HCT116 (cell line): ENCODE data around the gene CCDC157. TPM values are rescaled to one million over a fixed set of nuclear protein-coding genes. Genes with fewer than 3 reads are reported as not detected.

Experiments
- ATAC-seq: fragments of 200-7000 bp; cut with Tn5 transposase; 2 replicates; pipeline ENCODE4 v1.9.1; 2020; ENCODE audit warnings: mild to moderate bottlenecking, moderate library complexity
- BruUV-seq: library from RNA; stranded (reverse); fragments of 400-500 nt; replicated peaks from 2 replicates; lab custom pipeline; 2021; lab: Mats Ljungman, UMichigan
- CTCF ChIA-PET: fragments of 300-600 bp; sonication (Branson Sonifier 250); formaldehyde crosslinking; loops from one replicate; lab custom pipeline; 2021; ENCODE audit warnings: antibody characterized with exemption; lab: Charles Lee
- POLR2A ChIA-PET: fragments of 300-600, 350-600 bp; sonication (Branson Sonifier 250); formaldehyde crosslinking; loops from one replicate; lab custom pipeline; 2021; ENCODE audit warnings: antibody characterized with exemption; lab: Charles Lee
- RAD21 ChIA-PET, 2 experiments: fragments of 300-600 bp; sonication (Branson Sonifier 250); formaldehyde crosslinking; loops; one replicate each; lab custom pipeline; 2023; ENCODE audit warnings: low total read pairs in 2 of 2; ENCODE audit not compliant: uncharacterized antibody in 2 of 2, unreplicated experiment in 2 of 2, low non-redundant PET in 1 of 2; lab: Charles Lee
- DNase-seq: peaks from one replicate; pipeline ENCODE4 v3.0.0-alpha.2; 2010; ENCODE audit warnings: low read depth, low spot score
- H2AFZ ChIP-seq: fragments of 200-600 bp; shearing (Covaris generic), sonication (generic); 2 replicates; pipeline ENCODE4 v1.6.1; 2017; ENCODE audit warnings: low read depth, mixed run types, mixed read lengths, antibody characterized with exemption, low read length; ENCODE audit not compliant: poor library complexity, severe bottlenecking
- H3K27ac ChIP-seq: 2 replicates; pipeline ENCODE4 v1.5.1; 2012; ENCODE audit warnings: low read depth, low read length
- H3K27me3 ChIP-seq: fragments of 200-600 bp; sonication (generic); 2 replicates; pipeline ENCODE4 v1.6.1; 2016; ENCODE audit warnings: mixed run types, low read length, mixed read lengths; ENCODE audit not compliant: insufficient read depth
- H3K36me3 ChIP-seq, 2 experiments: fragments of 200-500 bp in 1 of 2; fragments of 200-600 bp in 1 of 2; sonication (Bioruptor generic) in 1 of 2; sonication (generic) in 1 of 2; 2 replicates each; pipeline versions ENCODE4 v1.5.1 to v1.6.1; 2014 to 2016; ENCODE audit warnings: low read length in 2 of 2, inconsistent platforms in 1 of 2, mixed read lengths in 1 of 2, mixed run types in 1 of 2; ENCODE audit not compliant: insufficient read depth in 2 of 2, control insufficient read depth in 1 of 2
- H3K4me1 ChIP-seq, 2 experiments: fragments of 200-600 bp in 1 of 2; sonication (generic) in 1 of 2; 2 replicates each; pipeline versions ENCODE4 v1.5.1 to v1.6.1; 2012 to 2017; ENCODE audit warnings: low read length in 2 of 2, inconsistent platforms in 1 of 2, mild to moderate bottlenecking in 1 of 2, mixed read lengths in 1 of 2, mixed run types in 1 of 2, moderate library complexity in 1 of 2; ENCODE audit not compliant: insufficient read depth in 2 of 2, control insufficient read depth in 1 of 2
- H3K4me2 ChIP-seq: fragments of 200-600 bp; sonication (generic); 2 replicates; pipeline ENCODE4 v1.6.1; 2017; ENCODE audit warnings: mixed run types, low read length, mixed read lengths
- H3K4me3 ChIP-seq, 2 experiments: fragments of 200-600 bp in 1 of 2; sonication (generic) in 1 of 2; replicated peaks in 1 of 2; 2 replicates each; pipeline ENCODE4 v1.5.1; 2011 to 2016; ENCODE audit warnings: low read length in 2 of 2, control low read depth in 1 of 2, low read depth in 1 of 2, mild to moderate bottlenecking in 1 of 2, mixed read lengths in 1 of 2, mixed run types in 1 of 2
- H3K79me2 ChIP-seq: fragments of 200-600 bp; sonication (generic); 2 replicates; pipeline ENCODE4 v1.6.1; 2017; ENCODE audit warnings: mild to moderate bottlenecking, mixed run types, low read length, moderate library complexity, mixed read lengths; ENCODE audit not compliant: insufficient read depth
- H3K9ac ChIP-seq: fragments of 200-600 bp; sonication (generic); 2 replicates; pipeline ENCODE4 v1.6.1; 2016; ENCODE audit warnings: low read length, mixed read lengths
- H3K9me2 ChIP-seq: fragments of 200-600 bp; sonication (generic), shearing (Covaris generic); 2 replicates; pipeline ENCODE4 v1.6.1; 2017; ENCODE audit warnings: mixed run types, mild to moderate bottlenecking, moderate library complexity; ENCODE audit not compliant: insufficient read depth
- H3K9me3 ChIP-seq, 2 experiments: fragments of 200-500 bp in 1 of 2; fragments of 200-600 bp in 1 of 2; sonication (Bioruptor generic) in 1 of 2; sonication (generic) in 1 of 2; 2 replicates each; pipeline ENCODE4 v1.6.1; 2014 to 2017; ENCODE audit warnings: low read length in 2 of 2, mixed read lengths in 2 of 2, inconsistent platforms in 1 of 2, low read depth in 1 of 2, mild to moderate bottlenecking in 1 of 2, mixed run types in 1 of 2, moderate library complexity in 1 of 2; ENCODE audit not compliant: control insufficient read depth in 1 of 2, insufficient read depth in 1 of 2
- H4K20me1 ChIP-seq: fragments of 200-600 bp; sonication (generic), shearing (Covaris generic); 2 replicates; pipeline ENCODE4 v1.6.1; 2017; ENCODE audit warnings: mixed run types, mild to moderate bottlenecking, moderate library complexity; ENCODE audit not compliant: insufficient read depth
- ATF3 ChIP-seq: IDR thresholded peaks from 2 replicates; pipeline ENCODE4 v1.6.1; 2012
- CBX3 ChIP-seq: IDR thresholded peaks from 2 replicates; pipeline ENCODE4 v1.6.1; 2012; ENCODE audit warnings: low read depth
- CEBPB ChIP-seq: IDR thresholded peaks from 2 replicates; pipeline ENCODE4 v1.6.1; 2012; ENCODE audit warnings: low read depth
- CTCF ChIP-seq, 3 experiments: fragments of 200-600 bp in 1 of 3; sonication (generic) in 1 of 3; IDR thresholded peaks in 2 of 3; conservative IDR thresholded peaks in 1 of 3; 2 replicates each; pipeline ENCODE4 v1.5.1; 2012 to 2017; ENCODE audit warnings: low read depth in 2 of 3, low read length in 2 of 3, antibody characterized with exemption in 1 of 3, borderline replicate concordance in 1 of 3, control low read depth in 1 of 3, mild to moderate bottlenecking in 1 of 3, mixed read lengths in 1 of 3, mixed run types in 1 of 3, moderate library complexity in 1 of 3; ENCODE audit not compliant: insufficient read depth in 1 of 3
- EGR1 ChIP-seq: IDR thresholded peaks from 2 replicates; pipeline ENCODE4 v1.6.1; 2012; ENCODE audit warnings: low read depth
- ELF1 ChIP-seq: IDR thresholded peaks from 2 replicates; pipeline ENCODE4 v1.6.1; 2012; ENCODE audit warnings: low read depth, borderline replicate concordance
- EZH2 ChIP-seq: fragments of 200-600 bp; sonication (generic); IDR thresholded peaks from 2 replicates; pipeline ENCODE4 v1.6.1; 2017; ENCODE audit warnings: antibody characterized with exemption, mixed run types
- EZH2phosphoT487 ChIP-seq: fragments of 200-600 bp; IDR thresholded peaks from 2 replicates; pipeline ENCODE4 v1.6.1; 2018; ENCODE audit warnings: antibody characterized with exemption, borderline replicate concordance
- FOSL1 ChIP-seq: IDR thresholded peaks from 2 replicates; pipeline ENCODE4 v1.6.1; 2012; ENCODE audit warnings: low read depth
- JUND ChIP-seq: IDR thresholded peaks from 2 replicates; pipeline ENCODE4 v1.6.1; 2012
- SIN3A ChIP-seq: IDR thresholded peaks from 2 replicates; pipeline ENCODE4 v1.6.1; 2012; ENCODE audit warnings: low read depth
- TCF7L2 ChIP-seq: IDR thresholded peaks from 2 replicates; pipeline ENCODE4 v1.7.0; 2011; ENCODE audit warnings: borderline replicate concordance, inconsistent platforms; ENCODE audit not compliant: insufficient read depth, insufficient read length; ENCODE audit errors: extremely low read depth
- ZBTB33 ChIP-seq: IDR thresholded peaks from 2 replicates; pipeline ENCODE4 v1.6.1; 2011; ENCODE audit warnings: mild to moderate bottlenecking, low read length, moderate library complexity; ENCODE audit not compliant: insufficient replicate concordance; ENCODE audit errors: extremely low read depth
- ZFX ChIP-seq: fragments of 450-650 bp; IDR thresholded peaks from 2 replicates; pipeline ENCODE4 v1.6.1; 2017
- intact Hi-C: fragments of 100-400 bp; cut with micrococcal nuclease; formaldehyde crosslinking; loops from 2 replicates; pipeline ENCODE4 v1.10.0; 2022
- total RNA-seq: library from RNA; stranded (reverse); gene quantifications from one replicate; pipeline ENCODE4 v1.2.1, GENCODE V29; 2021; ENCODE audit not compliant: unreplicated experiment

CCDC157 gene
- total RNA-seq, 1 experiment from 2014 or later = 2.1 TPM

GRCh38 chr22:30315962-30316576 is 40.7 kb upstream of the CCDC157 start:
- H3K4me1 ChIP-seq = peaks cover 30 to 49% of the 10 kb centered on the region in 2 experiments
- TF ChIP-seq ATF3 (no peak), EZH2 (no peak), CTCF (IDR thresholded peaks at IDR 0.05 in 2 of 3, conservative IDR thresholded peaks at IDR 0.05 in 1 of 3; ENCODE audit: borderline replicate concordance in 1 of 3, insufficient read depth in 1 of 3, low read depth in 2 of 3, low read length in 2 of 3) (no peak), EZH2phosphoT487 (no peak), EGR1 (no peak)
- BruUV-seq = no TSS peak
- H3K9me2 ChIP-seq = no peaks in the 10 kb centered on the region
- H3K79me2 ChIP-seq = peaks cover 8% of the 10 kb centered on the region; the same call in 1 of the 2 replicates
- DNase-seq = no peak
- no peaks in the 10 kb centered on the region for H3K36me3 ChIP-seq
- ChIA-PET CTCF (no interaction called here), POLR2A (no interaction called here), RAD21 (no interaction called here)
- no peak overlapping the region for H3K27ac ChIP-seq
- H3K4me3 ChIP-seq = no peak overlapping the region
- H3K9ac ChIP-seq = no peak overlapping the region
- H2AFZ ChIP-seq = no peak overlapping the region
- H3K27me3 ChIP-seq = no peaks in the 10 kb centered on the region
- no peaks in the 10 kb centered on the region for H4K20me1 ChIP-seq
- intact Hi-C loops = no loop called here
- no peak for ATAC-seq
- no peaks in the 10 kb centered on the region for H3K9me3 ChIP-seq
- H3K4me2 ChIP-seq = no peak overlapping the region

- no peak overlapping the region for H3K27ac ChIP-seq
- no peaks in the 10 kb centered on the region for H4K20me1 ChIP-seq
- ChIA-PET POLR2A (interaction anchor here (0.9 to 1.0 kb wide), 2 partner anchors 9 to 85 kb away, joined by 3 read pairs; partner anchors contain the start of gene TBC1D10A), RAD21 (no interaction called here), CTCF (no interaction called here)
- ATAC-seq (no peak), DNase-seq (no peak)
- BruUV-seq = no TSS peak
- no peaks in the 10 kb centered on the region for H3K36me3 ChIP-seq
- H3K27me3 ChIP-seq = no peaks in the 10 kb centered on the region
- peaks cover 6% of the 10 kb centered on the region; the same call in 1 of the 2 replicates for H3K79me2 ChIP-seq
- H3K4me1 ChIP-seq = peaks cover 13 to 32% of the 10 kb centered on the region in 2 experiments
- no peaks in the 10 kb centered on the region for H3K9me2 ChIP-seq
- H2AFZ ChIP-seq = no peak overlapping the region
- intact Hi-C loops = no loop called here
- no peak overlapping the region for H3K4me2 ChIP-seq
- H3K4me3 ChIP-seq = no peak overlapping the region
- no peaks in the 10 kb centered on the region for H3K9me3 ChIP-seq
- H3K9ac ChIP-seq = no peak overlapping the region
- no peak for TF ChIP-seq ELF1
- no peak for TF ChIP-seq FOSL1
- TF ChIP-seq CTCF (IDR thresholded peaks at IDR 0.05 in 2 of 3, conservative IDR thresholded peaks at IDR 0.05 in 1 of 3; ENCODE audit: borderline replicate concordance in 1 of 3, insufficient read depth in 1 of 3, low read depth in 2 of 3, low read length in 2 of 3) = no peak
- no peak for TF ChIP-seq JUND
- no peak for TF ChIP-seq CBX3
- no peak for TF ChIP-seq ZFX
- no peak for TF ChIP-seq TCF7L2
- TF ChIP-seq SIN3A = no peak
- TF ChIP-seq CEBPB = no peak
- TF ChIP-seq ZBTB33 = no peak
These were observed 39.0 kb upstream of the CCDC157 start for GRCh38 chr22:30317778-30318177.
